NCI-H460 (cell line): ENCODE data around the gene DHX15. TPM values are rescaled to one million over a fixed set of nuclear protein-coding genes. Genes with fewer than 3 reads are reported as not detected.
"Not testable (repeated sequence)": the region's sequence is repeated elsewhere in the genome, so short reads cannot be mapped to it uniquely, and the experiment has no call there.

ENCODE experiments used
- DNase-seq: peaks from one replicate; pipeline ENCODE4 v3.0.0-alpha.2; 2016; ENCODE audit warnings: low read depth; ENCODE audit errors: extremely low read depth
- total RNA-seq: library from RNA; depleted of rRNA; stranded (reverse); fragments of >200 nt; shearing (Covaris generic); gene quantifications from 2 replicates; pipeline ENCODE4 v1.2.3, GENCODE V29; 2014

DHX15 gene
- total RNA-seq, 1 experiment from 2014 or later, result 167 TPM

DNA sequence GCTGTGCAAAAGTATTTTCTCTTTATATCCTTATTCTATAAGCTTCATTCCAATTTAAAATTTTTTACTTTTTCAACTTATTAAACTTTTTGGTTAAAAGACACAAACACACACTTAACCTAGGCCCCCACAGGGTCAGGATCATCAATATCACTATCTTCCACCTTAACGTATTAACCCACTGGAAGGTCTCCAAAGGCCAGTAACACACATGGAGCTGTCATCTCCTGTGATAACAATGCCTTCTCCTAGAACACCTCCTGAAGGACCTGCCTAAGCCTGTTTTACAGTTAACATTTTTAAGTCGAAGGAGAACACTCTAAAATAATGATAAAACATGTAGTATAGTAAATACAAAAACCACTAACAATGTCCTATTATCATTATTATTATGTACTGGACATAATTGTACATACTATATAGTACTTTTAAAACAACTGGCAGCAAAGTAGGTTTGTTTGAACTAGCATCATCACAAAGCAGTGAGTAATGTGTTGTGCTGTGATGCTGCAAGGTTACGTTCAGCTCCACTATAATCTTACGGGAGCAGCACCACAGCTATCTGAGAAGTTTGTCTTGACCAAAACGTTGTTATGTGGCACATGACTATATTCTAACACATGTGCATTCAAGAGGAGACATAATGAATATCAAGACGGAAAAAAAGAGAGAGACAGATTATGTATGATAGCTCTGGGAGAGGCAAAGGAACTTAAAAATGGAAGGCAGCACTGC is 33.7 kb downstream of the DHX15 start:
- no peak for DNase-seq

DNA sequence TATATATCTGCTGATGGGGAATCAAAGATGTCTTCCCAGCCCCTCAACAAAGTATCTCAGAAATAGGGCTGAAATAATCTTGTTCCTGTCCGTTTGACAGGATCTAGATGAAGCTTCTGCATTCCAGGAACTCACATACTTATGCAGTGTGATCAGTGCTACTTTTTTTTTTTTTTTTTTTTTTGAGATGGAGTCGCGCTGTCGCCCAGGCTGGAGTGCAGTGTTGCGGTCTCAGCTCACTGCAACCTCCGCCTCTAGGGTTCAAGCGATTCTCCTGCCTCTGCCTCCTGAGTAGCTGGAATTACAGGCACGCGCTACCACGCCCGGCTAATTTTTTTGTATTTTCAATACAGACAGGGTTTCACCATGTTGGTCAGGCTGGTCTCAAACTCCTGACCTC is 36.4 kb downstream of the DHX15 start:
- no peak for DNase-seq

DNA sequence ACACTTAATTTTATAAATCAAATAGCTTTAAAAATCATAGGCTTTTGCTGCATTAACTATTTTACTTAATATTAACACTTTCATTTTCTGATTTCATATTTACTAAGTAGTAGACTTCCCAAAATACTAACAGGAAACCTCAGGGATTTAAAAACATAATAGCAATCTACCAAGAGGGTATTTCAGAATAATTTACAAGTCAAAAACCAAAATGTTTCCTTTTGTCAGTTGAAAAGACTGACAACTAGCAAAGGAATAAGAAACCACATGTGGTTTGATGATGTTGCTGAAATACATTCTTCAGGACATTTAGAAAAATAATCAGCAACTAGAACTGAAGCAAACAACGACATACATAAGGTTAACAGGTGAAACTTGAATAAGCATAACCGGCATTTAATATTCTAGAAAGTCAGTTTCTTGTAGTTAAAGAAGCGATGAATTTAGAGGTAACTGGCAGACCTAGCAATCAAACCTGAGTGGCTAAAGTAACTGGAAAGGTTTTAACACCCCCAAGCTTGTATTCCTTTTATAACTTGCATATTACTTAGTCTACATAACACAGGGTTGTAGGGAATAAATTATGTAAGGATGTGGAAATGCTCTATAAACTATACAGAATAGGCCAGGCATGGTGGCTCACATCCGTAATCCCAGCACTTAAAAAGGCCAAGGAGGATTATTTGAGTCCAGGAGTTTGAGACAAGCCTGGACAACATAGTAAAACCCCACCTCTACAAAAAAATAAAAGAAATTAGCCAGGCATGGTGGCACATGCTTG is 40.0 kb downstream of the DHX15 start:
- DNase-seq, result no peak

DNA sequence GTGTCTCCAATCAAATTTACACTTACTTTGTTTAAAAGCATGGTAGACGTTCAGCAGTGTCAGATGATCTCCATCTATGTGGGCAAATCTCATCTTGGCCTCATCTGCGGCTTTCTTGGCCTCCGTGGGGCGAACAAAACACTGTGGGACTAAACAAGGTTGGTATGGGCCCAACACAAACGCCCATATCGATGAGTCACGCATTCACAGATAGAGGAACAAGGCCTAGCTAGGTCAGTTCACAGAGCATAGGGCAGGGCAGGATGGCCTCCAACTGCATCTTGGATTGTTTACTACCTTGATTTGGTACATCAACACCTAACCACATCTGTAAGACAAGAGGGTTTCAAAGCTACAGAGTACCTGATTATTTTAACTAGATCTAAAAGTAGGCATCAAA is 47.3 kb downstream of the DHX15 start:
- DNase-seq, result no peak

DNA sequence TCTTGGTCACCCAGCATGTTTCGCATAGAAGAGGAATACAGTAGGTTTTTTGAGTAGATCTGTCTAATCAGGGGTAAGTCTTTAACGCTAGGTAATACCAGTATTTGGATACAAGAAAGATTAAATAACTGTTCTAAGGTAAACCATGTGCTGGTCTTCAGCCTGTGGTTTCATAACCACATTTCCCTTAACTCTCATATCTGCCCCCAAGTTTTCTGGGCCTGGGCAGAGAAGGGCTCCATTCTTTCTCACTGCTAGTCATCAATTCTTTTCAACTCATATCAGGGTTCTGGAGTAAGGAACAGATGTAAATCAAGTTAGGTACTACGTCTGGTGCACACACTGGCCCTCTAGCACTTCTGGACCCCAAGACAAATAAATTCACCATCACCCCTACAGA is 49.0 kb downstream of the DHX15 start:
- no peak for DNase-seq

DNA sequence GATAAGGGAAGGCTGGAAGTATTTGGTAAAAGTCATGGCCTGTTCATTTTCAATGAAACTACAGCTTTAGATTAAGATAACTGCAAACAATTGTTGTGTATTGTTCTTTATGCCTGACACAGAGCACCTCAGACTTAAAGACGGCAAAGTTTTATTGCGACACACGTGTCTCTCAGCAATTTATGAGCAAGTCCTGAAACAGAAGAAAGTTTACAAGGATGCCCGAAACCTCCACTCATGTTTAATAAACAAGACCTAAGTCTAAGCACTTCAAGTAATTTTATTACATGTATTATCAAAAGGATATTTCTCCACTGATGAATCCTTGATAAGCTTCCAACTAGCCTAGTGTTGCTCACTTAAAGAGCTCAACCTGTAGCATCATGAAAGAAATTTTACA is 51.0 kb downstream of the DHX15 start:
- no peak for DNase-seq

DNA sequence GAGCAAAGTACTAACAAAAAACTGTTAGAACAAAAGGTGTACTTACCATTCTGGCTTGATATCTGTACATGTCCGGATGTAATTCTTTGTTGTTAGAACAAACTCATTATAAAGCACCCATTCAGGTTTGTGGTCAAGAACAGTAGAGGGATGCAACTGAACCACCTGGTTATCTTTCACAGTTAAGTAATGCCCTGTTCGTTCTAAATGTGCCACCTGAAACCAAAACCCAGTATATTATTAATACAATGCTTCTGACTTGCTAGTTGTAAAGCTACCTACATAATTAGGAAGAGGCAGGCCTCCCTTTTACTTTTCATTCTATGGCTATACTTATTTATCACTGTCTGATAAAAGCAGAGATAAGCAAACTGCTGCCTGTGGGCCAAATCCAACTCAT is 54.8 kb downstream of the DHX15 start:
- no peak for DNase-seq

DNA sequence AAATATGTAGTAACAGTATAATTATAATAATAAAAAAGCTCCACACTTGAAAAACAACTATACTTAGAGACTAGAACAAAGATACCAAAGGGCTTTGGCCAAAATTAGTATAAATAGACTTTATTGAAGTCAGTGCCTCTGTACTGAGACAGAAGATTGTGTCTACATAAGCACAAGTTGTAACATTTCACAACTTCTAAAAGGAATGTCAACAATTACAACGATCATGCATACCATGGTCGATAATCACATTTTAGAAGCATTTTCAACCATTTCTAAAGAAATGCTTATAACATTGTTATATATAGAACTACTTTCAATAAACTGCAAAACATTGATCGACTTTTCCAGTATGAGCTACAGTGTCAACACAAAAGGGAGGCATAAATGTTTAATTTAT is 57.0 kb downstream of the DHX15 start:
- DNase-seq, result no peak

DNA sequence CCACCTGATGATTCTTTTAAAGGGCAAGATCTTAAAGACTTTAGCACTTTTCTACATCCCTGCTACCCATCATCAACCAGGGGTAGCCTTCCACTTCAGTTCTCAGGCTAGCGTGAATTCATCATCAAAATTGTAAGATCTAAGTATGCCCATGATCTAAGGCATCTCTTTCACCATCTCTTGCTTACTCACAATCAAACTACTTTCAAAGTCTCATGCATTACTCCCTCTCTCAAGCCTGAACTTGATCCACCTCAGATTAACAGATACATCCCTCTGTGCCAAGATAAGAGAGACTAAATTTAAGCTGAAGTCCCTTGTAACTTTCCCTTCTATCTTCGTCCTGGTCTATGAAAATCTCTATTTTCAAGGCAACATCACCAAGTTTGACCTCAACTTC is 62.8 kb downstream of the DHX15 start:
- DNase-seq, result no peak

DNA sequence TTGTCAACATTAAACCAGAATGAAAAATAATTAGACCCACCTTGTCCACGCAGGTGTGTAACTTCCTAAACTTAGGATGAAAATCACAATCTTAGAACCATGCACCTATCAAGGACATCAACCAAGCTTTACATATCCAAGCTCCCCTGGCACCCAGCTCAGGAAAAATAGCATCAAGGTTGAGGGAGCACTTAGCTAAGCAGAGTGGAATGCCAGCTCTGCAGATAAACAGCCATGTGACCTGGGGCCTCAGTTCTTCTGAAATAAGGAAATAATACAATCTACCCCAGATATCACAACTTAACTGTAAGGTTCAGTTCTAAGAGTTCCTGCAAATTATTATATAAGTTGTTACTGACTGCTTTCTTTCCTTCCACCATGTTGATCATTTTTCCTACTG is 64.7 kb downstream of the DHX15 start:
- no peak for DNase-seq

DNA sequence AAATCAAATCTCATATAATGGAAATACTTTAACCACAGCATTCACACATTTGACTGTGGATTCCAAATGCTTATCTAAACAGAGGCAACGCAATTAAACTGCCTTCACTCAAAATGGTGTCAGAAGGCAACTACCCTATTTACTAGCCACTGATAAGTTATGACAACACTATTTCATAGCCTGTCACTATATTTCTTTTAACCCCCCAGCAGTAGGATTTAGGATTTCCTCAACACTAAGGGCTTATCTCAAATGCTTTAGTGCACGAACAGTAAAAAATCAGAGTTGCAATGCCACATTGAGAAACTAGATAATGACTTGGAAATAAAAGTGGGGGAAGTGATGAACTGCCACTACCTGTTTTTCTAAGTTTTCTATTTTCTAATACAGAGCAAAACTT is 66.7 kb downstream of the DHX15 start:
- no peak for DNase-seq

DNA sequence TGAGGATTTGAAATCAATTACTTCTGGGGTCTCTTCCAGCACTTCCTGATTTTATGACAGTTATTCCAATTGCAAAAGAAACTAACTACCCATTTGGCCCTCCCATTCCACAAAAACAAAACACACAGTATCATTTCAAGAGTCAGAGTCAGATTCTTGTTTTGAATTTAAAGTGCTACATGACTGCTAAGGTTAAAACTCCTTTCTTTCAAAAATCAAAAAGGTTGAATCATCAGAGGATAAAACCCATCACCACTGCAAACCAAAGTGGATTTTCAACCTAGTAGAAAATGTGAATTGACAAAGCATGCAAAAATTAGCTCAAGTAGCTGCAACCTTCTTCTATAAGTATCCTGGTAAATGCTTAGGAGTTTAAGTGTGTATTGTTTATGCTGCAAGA is 67.4 kb downstream of the DHX15 start:
- no peak for DNase-seq

DNA sequence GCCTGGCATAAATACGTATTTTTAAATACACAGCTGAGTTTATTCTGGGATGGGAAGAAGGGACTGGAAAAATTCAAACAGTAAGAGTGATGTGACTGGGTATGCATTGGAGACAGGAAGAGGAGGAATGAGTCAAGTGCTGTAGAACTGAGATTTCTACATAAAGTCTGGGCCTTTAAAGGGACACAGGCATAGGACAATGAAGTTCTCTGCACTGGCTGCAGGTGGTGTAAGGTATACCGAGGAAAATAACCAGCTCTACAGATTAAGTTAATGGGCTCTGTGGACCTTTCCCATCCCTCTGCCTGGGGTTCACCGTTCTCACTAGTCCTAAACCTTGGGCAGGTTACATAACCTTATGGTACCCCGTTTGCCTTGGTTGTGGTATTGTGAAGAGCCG is 68.7 kb downstream of the DHX15 start:
- no peak for DNase-seq

DNA sequence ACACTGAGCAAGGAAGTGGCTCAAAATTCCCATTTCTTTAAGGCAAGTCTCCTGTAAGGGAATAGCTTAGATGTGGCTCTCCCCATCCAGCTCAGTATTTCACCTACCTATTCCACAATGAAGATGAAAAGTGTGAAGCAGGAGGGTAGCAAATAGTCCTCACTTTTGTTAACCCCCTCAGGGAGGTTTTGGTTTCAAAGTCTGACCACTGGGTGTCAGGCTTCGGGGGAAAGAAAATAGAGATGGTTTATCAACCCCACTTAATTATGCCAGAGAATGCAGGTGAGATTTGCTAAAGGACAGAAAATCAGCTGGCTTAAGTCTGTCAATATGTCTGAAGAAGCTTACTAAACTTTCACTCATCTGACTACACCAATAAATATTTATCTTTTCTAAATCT is 69.5 kb downstream of the DHX15 start:
- DNase-seq, result no peak

DNA sequence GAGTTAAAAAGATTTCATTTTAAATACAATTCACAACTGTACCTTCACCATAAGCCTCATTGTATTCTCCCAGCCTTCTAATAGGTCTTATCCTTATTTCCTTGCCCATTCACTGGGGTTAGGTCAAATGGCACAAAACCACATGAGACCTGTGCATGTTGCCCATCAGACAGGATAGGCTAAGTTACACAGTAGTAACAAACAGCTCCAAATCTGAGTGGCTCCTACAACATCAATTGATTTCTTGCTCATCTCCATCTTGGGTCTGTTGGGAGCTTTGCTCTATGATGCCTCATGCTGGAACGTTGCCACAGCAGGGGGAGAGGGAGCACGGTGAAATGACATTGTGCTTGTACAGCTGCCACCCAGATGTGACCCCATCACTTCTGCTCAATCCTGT is 70.6 kb downstream of the DHX15 start:
- no peak for DNase-seq

DNA sequence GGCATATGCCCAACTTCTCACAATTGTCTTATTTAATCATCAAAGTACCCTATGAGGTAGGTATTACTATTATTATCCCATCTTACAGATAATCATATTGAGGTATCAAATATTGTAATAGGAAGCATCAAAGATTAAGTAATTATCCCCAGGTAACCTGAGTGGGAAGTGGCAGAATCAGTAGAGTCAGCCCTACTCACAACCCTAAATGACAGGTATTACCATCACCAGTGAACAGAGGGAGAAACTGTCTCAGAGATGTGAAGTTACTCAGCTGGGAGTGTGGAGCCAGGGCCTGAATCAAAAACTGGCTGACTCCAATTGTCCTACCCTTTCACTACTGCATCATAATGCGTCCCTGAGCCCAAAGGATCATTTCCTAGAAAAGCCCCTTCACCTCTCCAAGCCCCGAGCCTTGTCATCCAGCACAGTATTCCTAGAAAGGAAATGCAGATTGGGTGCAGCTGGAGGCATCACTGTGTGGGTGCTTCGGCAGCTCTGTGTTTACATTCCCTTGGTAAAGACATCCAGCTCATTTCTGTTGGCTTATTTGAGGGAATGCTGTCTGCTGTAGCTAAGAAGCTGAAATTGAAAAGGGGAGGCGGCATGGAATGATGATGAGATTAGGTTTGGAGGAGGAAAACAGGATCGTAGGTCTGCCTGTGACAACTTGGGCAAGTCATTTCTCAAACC is 72.8 kb downstream of the DHX15 start:
- DNase-seq, result no peak

DNA sequence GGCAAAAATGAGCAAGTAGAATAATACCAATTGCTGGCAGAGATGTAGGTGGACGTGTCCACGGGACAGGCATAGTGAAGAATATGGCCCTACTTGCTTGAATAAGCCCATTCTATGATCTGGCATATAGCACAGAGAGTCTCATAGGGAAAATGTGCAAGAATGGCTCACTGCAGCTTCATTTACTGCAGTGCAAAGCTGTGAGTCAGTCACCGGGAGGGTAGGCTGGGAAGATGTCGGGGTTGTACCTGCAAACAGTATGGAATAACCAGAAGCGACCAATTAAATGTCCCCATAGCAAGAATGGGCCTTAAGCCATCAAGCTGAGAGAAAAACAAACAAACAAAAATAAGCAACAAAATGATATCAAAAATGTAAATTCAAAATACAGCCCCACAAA is 74.3 kb downstream of the DHX15 start:
- DNase-seq, result no peak

DNA sequence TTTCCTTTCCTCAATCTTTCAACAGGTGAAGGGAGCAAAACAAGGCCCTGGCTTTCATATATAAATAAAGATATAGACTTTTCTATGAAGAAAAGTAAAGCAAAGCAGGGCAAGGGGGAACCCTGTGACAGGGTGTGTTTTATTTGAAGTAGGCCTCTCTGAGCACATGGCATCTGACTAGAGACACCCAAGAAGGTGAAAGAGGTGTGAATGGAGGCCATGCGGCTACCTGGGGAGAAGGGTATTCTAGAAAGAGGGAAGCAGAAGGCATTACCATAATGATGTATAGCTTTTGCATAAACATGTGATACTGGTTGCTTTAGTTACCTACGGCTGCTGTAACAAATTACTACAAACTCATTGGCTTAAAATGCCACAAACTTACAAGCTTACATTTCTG is 75.8 kb downstream of the DHX15 start:
- no peak for DNase-seq

DNA sequence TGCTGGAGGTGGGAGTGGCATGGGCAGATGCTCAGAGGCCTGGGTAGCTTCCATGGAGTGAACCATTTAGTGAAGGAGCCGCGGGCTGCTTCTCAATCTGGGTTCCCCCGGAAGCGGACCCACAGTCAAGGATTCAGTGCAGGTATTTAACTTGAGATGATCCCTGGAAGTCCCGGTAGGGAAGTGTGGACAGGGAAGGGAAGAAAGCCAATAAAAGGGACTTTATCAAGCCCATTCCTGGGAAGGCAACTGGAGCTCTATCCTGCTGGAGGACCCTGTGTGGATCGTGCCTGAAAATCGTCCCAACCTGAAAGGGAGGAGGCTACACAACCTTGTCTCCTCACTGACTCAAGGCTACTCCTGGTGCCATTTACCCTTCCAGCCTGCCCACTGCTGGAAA is 76.9 kb downstream of the DHX15 start:
- no peak for DNase-seq

DNA sequence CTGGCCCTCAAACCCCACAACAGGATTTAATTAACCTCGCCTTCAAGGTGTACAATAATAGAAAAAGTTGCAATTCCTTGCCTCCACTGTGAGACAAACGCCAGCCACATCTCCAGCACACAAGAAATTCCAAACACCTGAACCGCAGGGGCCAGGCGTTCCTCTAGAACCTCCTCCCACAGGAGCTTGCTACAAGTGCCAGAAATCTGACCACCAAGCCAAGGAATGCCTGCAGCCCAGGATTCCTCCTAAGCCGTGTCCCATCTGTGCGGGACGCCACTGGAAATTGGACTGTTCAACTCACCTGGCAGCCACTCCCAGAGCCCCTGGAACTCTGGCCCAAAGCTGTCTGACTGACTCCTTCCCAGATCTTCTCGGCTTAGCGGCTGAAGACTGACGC is 81.3 kb downstream of the DHX15 start:
- DNase-seq, result not testable (repeated sequence)

DNA sequence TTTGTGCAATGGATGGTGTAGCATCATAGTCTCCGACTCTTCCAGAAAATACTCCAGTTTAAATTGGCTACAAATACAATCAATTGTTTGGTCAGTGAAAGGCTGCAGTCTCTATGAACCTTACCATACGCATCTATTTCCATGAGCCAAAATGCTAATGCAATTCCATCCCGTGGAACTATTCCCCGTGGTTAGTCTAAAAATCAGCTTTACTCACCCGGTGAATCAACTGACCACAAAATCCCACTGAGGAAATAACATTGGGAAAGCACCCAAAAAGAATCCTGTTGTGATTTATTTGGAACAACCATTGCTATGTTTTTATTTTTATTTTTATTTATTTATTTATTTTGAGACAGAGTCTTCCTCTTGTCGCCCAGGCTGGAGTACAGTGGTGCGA is 87.1 kb downstream of the DHX15 start:
- DNase-seq, result no peak

DNA sequence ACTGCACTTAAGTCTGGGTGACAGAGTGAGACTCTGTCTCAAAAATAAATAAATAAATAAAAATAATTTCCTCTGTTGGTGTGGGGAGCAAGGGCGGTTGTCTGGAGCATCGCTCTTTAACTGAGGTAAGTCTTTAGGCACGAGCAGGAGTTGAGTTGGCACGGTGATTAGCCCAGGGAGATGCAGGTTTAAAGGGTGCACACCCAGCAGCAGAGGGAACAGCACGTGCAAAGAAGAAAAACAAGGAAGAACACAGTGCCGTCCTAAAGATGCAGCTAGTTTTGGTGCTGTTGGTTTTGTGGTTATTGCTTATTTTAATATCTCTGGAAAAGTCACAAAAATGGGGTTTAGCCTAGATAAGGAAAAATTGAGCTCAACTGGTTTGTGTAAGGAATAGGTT is 87.8 kb downstream of the DHX15 start:
- no peak for DNase-seq
